CD4-positive, alpha-beta T cell treated with Interleukin-17A for 4 hours (primary cell): ENCODE measurements around the gene PPP2R3A.

Experiments used
- DNase-seq: peaks from one replicate; pipeline ENCODE4 v3.0.0-alpha.2; 2020; ENCODE audit warnings: mixed read lengths

PPP2R3A gene

DNA sequence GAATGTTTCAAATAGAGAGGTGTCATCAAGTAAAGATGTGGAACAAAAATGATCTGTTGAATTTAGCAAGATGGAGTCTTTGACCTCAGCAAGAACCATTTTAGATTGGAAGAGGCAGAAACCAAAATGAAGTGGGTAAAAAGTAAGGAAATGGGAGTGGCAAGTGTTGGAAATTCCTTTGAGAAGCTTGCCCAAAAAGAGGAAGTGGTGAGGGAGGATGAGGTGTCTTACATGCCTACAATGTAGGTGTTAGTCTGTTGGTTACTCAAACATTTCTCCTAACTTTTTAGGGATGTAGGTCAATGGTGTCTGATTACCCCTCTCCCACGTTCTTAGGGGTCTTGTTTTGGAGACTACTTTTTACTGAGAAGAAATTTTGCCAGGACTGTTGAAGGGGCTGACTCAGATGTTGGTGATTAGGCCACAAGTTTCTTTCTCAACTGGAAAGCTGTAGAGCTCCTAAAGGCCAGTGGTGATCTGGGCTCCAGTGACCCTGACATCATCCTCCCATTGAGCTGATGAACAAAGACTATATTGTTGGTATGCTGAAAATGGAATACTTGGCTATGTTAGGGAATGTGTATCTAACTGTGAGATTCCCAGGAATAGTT is 5.1 kb downstream of the PPP2R3A start:
- no peak for DNase-seq

DNA sequence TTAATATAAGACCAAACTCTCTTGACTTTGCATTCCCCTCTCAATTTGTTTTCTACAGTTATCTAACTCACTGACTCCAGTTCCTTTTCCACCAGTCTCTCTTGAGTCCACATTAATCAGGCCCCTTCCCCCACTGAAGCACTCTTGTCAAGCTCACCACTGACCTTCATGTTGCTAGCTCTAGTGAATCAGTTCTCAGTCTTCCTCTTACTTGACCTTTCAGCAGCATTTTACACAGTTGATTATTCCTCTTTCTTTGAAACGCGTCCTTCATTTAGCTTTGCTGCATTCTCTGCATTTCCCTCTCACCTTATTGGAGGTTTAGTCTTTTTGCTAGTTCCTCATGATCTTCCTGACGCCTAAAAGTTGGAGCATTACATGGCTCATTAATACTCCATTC is 8.3 kb downstream of the PPP2R3A start:
- no peak for DNase-seq

DNA sequence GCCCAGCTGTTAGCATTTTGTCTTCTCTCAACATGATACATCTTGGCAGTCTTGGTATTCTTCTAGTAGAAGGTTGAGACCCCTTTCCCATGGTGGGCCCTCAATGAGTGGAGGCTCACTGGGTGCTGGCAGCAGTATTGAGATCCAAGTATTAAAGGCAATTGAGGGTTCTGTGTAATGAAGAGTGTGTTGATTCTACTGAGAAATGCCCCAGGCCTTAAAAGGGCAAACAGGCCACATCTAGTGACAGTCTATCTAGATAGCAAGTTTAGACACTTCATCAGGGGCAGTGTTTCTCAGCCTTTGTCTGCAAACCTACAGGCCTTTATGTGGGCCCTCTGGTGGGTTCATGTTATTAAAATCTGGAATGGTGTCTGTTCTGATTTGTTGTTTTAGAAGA is 9.5 kb downstream of the PPP2R3A start:
- no peak for DNase-seq

DNA sequence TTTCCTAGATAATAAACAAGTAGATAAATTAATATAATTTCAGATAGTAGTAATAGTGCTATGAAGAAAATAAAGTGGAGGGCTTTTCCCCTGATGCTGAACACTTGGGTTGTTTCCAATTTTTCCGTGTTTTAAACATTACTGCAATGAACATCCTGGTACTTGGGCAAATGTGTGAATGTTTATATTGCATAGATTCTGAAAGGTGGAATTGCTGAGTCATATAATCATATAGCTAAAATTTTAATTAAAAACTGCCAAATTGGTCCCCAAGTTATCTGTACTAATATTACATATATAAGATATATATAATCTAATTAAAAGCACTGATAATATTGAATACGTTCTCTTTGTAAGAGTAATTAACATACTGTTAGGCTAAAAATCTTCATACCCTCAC is 10.0 kb downstream of the PPP2R3A start:
- no peak for DNase-seq

DNA sequence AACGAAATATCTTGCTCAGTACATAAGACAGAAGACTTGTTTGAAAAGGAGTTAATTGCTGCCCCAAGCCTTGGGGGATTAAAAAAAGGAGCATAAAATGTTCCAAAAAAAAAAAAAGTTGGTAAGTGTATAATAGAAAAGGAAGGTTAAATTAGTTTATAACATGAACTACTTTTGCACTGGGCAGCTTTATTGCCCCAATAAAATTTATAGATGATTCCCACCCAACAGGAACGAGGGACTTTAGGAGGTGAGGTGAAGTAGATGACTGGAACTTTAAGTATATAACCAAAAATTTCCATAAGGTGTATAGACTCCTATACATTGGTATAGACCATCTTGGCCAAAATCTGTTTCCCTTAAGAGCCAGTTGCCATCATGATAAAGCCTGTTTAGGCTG is 14.8 kb downstream of the PPP2R3A start:
- DNase-seq: no peak

DNA sequence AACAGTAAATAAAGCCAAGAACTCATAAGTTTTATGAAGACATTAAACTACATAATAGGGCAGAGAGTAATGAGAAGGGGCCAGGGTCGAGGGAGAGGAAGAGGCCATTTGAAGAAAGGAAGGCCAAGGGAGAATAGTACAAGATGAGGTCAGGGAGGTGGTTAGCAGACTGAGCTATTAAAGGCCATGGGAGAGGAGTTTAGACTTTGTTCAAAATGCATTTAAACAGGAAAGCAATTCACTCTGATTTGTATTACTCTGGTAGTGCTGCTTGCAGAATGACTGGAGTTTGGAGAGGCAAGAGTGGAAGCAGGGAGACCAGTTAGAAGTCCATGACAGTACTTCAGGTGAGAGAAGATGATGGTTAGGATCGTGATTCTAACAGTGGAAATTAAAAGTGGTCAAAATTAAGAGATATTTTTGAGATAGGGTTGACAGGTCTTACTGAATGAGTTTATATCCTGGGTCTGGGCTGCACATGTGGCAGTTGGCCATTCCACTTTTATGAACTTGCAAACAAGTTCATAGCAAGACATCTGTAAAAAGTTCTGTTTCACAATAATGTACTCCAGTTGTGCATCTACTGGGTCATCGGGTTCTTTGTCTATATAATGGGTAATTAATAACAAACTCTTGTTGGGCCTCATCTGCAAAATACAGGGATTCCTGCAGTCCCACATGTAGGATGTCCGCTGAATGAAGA is 16.3 kb downstream of the PPP2R3A start:
- no peak for DNase-seq

DNA sequence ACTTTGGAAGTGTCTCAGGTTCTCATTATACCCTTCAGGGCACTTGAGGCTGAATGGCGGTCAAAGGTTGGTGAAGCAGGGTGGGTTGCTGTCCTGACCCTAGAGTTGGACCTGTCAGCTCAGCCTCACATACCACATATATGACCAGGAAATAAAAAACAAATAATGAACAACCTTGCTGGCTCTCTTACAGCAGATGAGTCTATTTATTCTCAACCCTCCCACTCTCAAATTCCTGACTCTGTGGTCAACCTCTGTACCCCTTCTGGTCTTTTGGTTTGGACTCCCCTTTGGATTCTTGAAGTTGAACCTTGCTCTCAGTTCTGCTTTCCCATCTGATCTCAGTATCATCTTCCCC is 16.9 kb downstream of the PPP2R3A start:
- DNase-seq: no peak

DNA sequence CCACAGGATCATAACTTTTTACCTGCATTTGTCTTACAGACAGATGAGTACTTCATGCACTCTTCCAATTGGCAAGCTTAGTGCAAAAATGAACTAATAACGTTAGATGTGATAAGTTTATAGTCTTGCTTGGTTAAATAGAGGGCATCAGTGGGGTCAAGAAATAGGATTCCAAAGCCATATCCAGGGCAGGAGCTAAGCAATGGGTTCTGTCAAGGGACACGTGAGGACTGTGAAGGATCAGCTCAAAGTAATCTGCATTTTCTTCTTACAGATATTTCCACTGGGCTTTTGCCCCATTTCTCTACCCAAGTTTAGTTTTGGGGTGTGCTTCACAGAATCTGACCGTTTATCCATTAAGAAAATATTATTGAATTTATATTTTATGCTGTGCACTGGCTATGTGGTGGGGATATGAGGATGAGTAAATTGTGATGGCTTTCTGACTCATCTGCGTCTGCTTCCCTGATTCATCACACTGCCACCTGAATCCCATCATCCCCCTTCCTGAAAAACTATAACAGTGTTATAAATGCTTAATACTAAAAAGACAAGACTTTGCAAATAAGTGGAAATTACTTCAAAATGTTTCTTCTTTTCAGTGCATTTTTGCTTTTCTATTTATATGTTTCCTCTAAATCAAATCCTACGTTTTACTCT is 17.5 kb downstream of the PPP2R3A start:
- no peak for DNase-seq

DNA sequence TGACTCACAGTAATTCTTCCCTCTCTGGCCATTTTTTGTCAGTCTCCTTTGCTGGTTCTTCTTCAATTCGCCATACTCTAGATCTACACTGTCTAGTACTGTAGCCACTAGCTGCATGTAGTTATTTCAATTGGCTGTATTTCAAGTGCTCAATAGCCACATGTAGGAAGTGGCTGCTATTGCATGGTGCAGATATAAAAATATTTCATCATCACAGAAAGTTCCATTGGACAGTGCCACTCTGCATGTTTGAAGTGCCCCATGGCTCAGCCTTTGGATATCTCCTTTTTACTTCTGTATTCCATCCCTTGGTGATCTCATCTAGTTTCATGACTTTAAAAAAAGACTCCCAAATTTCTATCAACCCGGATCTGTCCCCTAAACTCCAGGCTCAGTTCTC is 22.1 kb downstream of the PPP2R3A start:
- no peak for DNase-seq

DNA sequence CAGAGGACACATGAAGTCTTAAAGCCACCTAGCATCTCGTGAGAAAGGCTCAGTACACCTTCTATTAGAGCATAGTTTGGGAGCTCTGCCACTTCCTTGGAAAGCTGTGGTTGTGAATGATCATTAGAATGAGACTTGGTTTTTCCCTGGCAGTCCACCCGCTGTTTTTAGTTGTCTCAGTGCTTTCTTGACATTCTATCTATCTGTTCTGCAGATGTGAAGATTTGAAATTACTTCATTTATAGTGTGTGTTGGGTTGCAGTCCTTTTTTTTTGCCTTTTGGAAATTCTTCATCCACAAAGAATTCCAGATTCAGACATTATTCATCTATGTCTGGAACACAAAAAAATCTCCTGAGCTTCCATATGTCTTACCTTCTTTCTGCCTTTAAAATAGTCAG is 23.7 kb downstream of the PPP2R3A start:
- no peak for DNase-seq

DNA sequence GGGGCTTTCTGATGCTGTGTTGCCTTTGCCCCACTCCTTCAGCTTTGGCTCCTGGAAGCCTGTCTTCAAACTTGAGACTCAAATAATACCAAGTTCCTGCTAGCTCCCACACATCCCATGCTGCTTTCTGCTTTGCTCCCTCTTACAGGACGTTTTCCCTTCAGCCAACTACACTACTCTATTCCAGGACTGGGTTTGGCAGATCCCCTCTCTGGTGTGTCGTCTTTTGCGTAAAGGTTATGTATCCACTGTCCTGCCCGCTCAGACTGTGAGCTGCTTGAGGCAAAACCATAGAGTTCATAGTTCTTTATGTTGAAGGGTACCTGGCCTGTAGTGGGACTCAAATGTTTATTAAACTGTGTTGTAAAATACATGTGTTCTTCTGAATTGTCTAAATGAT is 25.4 kb downstream of the PPP2R3A start:
- DNase-seq: no peak

DNA sequence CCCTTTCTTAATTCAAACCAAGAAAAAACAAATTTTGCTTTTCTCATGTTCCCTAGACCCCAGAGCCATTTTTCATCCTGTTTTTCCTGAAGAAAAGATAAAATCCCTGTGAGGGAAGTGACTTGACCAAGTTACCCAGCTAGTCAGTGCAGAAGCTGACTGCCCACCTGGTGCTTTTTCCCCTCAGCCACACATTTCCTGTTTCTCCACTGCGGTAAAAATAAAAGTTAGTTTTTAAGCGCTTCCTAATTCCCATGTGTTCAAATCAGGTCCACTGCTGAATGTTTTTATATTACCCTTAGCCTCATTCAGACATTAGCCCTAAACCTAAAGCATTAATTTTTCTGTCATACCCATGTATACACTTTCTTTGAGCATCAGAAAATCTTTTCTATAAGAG is 26.1 kb downstream of the PPP2R3A start:
- DNase-seq: no peak

DNA sequence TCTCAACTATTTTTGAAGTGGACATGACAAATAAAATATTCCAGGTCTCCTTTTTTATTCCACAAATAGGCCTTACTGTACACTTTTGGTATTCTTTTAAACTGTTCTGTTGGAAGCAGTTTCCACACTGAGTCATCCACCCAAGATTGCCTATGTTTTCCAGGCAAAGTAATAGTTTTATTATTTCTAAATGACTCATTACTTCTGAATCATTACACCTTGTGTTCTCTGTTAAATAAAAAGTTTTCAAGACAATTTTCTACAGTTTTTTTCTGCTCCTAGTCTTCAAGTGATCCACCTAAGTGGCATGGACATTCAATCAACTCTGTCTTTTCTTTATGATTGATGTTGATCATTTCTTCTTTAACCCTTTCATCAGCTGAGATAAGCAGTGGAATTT is 26.5 kb downstream of the PPP2R3A start:
- DNase-seq: no peak

DNA sequence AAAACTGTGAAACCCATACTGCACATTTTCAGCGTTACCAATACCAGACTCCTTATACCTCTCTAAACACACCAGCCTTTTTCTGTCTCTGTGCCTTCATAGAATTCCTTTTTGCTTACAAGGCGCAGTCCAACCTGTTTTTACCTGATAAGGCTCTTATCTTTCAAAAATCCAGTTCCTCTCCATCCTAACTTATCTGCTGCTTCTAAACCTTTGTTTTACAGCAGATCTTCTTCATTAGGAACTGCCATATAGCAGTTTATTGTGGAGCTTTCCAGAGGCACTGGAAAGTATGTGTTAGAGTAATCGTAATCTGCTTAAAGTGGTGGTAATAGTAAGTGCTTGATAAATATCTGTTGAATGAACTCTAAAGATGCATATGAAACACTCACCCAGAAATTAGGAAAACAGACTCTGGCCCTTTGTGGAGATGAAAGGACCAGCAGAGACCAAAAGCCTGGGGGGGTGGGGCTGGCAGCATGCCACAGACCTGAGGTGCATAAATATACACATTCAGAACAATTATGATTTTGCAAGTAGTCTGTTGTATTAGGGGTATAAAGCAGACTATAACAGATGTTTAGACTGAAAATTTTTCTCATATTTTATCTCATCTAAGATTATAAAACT is 29.3 kb downstream of the PPP2R3A start:
- DNase-seq: no peak

DNA sequence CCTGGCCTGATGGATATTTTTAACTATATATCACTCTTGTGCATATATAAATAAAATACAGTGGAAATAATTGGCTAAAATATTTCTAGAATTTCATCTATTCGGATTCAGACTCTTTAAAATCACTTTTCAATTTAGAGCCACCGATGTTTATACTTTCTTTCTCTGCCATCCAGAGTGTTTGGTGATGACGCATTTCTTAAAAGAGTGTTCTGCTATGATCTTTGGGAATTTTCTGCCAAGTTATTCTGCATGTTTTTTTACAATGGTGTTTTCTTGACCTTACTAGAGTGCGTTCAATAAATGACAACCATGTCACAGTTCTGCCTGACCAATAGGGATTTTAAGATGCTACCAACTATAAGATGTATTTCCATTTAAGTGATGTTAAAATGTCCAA is 30.2 kb downstream of the PPP2R3A start:
- no peak for DNase-seq

DNA sequence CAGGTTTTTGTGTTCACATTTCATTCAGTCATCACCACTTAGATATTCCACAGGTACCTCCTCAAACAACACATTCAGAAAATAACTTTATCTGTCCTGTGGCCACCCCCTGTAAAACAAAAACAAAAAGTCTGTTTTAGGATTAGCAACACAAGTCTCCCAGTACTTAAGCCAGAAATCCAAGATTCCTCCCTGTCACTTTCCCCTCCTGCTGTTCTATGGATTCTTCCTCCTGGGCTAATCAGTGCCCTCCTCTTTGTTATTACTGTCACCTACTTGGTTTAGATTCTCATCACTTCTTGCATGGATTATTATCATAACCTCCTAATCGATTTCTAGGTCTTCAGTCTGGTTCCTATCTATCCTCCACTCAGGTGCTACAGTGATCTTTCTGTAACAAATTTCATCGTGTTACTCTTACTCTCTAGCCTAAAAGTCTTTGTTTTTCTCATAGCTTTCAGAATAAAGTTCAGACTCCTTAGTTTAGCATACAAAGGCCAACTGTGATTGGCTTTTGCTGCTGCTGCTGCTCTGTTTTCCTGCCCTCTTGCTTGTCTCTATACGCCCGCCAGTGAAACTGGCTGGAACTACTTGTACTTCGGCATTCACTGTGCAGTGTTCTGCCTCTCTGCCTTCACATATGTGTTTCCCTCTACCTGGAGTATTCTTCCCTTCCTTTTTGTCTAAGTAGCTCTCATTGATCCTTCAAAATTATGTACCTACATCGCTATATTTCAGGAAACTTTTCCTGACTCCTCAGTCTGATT is 32.2 kb downstream of the PPP2R3A start:
- no peak for DNase-seq

DNA sequence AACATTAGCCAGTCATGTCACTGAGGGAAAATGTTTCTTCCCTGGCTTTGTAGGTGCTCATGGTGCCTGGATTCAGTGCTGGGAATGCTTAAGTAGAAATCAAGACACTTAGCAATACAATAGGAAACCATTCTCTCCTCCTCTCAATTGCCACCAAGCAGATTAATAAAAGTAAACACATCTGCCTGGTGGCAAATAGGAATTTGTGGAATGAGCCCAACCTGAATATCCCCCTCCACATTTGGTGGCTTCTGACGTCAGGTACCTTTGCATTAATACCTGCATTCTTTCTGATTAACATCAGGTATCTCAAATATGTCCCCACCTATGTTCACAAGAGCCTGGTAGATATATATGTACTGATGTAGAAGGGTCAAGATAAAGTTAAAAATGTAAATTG is 42.7 kb downstream of the PPP2R3A start:
- DNase-seq: no peak

DNA sequence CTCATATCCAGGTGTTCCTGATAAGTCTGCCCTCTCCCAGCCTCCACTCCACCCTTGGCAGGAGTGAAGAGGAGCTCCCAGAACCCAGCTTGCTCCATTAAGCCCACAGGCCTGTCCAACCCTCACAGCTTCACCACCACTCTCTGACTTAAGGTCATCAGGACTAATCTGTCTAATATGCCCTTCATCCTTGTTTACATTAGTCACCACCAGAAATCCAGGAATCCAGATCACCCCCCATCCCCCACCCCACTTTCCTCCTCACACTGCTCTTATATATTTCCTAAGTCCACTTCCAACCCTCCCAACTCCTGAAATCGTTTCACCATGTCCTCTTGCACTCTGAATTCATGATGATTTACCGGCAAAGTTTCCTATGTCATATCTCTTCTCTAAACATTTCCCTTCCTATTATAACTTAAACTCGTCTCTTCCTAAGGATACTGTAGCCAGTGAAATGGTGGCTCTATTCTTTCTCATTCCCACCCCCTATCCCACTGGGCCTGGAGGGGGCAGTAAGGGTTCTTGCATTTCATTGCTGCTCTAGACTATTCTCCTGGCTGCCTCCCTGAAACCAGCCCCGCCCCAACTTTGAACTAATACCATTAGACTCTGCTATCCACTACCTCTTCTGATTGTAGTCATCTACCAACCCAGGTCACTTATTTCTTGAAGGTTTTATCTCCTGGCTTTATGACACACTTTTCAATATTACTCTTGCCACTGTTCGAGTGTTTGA is 43.4 kb downstream of the PPP2R3A start:
- no peak for DNase-seq

DNA sequence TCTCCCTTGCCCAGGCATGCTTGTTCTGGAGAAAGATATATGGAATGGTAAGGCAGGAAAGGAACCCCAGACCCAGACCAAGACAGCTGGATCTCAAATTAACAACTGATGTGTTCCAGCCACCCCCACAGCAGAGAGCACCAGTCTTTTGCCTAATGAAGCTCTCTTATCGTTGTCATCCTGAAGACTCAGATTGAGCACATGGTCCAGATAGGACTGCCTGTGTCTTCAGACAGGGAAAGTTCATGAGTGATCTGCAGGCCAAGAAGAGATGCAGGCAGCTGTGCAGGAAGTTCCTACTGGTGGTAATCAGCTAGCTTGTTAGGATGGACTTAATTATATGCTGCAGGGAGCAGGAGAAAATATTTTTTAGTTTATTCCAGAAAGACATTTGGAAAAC is 53.3 kb downstream of the PPP2R3A start:
- no peak for DNase-seq

DNA sequence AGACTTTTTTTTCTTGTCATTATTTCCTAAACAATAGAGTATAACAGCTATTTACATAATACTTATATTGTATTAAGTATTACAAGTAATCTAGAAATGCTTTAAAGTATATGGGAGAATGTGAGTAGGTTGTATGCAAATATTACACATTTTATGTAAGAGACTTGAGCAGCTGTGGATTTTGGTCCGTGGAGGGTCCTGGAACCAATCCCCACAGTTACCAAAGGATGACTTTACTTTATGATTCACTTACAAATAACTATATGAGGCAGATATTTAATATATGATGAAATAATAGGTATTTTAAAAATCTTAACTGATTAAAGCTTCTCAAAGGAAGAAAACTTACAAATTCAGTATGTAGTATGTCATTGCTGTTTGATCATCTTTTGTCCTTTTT is 56.3 kb downstream of the PPP2R3A start:
- no peak for DNase-seq

DNA sequence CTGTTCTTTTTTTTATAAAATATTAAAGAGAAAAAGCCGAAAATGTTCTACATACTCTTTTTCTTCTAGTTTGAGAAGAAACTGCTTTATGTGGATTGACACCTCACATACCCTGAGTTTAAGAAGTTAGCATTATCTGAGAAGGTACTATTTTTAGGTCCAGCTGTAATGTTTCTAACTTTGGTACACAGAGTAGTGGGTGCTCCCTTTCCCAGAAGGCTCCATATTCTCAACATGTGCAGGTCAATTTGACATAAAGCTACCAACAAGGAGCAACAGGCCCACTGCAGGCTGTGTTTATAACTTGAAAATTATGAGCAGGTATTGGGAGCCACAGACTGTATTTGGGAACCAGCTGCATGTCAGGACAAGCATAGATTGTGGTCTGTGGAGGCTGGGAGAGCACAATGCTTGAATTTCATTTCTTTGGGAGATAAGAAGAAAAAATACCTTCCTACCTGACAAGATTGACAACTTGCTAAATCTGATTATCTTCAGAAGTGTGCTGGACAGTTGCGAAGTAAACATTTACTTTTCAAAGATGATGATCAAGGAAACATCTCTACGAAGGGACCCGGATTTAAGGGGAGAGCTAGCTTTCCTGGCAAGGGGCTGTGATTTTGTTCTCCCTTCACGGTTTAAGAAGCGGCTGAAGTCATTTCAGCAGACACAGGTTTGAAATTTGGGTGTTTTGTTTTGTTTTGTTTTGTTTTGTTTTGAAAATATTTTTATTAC is 57.2 kb downstream of the PPP2R3A start:
- DNase-seq: no peak
